ENCODE results near the gene C15orf39. TPM values are rescaled to one million over a fixed set of nuclear protein-coding genes. Genes with fewer than 3 reads are reported as not detected.
"Not testable (repeated sequence)": the region's sequence is repeated elsewhere in the genome, so short reads cannot be mapped to it uniquely, and the experiment has no call there.

C15orf39 gene
- total and polyA plus RNA-seq, 2 donors from 2014 or later: 5.7 to 32.7 TPM

DNA sequence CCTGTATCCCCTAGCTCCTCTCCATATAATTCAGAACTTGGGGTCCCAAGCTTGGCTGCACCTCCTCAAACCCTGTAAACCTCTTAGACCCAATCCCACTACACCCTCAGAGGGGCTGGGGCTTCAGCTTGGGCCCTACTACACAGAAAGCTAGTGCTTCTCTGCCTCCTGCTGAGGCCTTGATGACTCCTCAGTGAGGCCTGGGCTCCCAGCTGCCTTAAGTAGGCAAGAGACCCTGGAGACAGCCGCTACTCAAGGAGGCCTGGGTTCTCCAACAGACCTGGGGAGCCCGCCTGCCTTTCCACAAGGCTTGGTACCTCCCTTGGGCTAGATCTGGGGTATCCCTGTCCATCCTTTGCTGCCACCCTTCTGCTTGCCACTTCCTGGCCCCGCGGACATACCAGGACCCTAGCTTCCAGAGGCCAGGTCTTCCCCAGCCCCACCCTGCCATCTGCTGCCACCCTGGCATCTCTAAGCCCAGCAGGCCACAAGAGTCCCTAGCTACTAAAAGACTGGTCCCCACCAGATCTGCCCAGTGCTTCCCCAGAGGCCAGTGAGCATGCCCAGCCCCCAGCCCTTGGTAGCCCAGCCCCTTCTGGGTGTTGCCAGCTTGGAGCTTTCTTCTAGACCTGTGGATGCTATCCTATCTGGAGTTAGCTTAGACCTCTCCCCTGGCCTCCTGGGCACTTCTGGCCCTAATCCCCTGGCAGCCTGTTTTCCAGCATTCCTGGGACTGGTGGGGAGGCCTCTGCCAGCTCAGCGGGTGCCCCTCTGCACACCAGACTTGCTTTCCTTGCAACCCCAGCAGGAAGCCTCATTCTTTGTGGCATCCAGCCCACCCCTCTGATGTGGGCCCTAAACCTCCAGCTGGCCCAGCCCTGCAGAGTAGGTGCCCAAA lies 13.7 kb downstream of the C15orf39 start:
- Histone ChIP-seq H3K9me3 (ENCODE audit: control insufficient read depth in 2 of 3, insufficient read depth in 1 of 3, low read length in 3 of 3) (no peaks in the 10 kb centered on the region), H3K4me3 (ENCODE audit: low read length in 3 of 3) (no peak overlapping the region), H3K27ac (ENCODE audit: low read depth in 2 of 2, low read length in 2 of 2) (no peak overlapping the region), H3K4me1 (ENCODE audit: control insufficient read depth in 2 of 3, insufficient read depth in 2 of 3, low read depth in 1 of 3, low read length in 3 of 3) (no peaks in the 10 kb centered on the region), H3K27me3 (ENCODE audit: control insufficient read depth, insufficient read depth, low read length) (no peaks in the 10 kb centered on the region), H3K36me3 (ENCODE audit: control insufficient read depth in 2 of 3, insufficient read depth in 3 of 3, low read length in 3 of 3) (peaks cover 0 to 14% (median 12%) of the 10 kb centered on the region in 3 donors), H3K9ac (ENCODE audit: low read length in 3 of 3) (no peak overlapping the region)
- intact Hi-C loops (cut with DNase I): no loop called here
- FAIRE-seq: no peak
- TF ChIP-seq, protein P1, sequence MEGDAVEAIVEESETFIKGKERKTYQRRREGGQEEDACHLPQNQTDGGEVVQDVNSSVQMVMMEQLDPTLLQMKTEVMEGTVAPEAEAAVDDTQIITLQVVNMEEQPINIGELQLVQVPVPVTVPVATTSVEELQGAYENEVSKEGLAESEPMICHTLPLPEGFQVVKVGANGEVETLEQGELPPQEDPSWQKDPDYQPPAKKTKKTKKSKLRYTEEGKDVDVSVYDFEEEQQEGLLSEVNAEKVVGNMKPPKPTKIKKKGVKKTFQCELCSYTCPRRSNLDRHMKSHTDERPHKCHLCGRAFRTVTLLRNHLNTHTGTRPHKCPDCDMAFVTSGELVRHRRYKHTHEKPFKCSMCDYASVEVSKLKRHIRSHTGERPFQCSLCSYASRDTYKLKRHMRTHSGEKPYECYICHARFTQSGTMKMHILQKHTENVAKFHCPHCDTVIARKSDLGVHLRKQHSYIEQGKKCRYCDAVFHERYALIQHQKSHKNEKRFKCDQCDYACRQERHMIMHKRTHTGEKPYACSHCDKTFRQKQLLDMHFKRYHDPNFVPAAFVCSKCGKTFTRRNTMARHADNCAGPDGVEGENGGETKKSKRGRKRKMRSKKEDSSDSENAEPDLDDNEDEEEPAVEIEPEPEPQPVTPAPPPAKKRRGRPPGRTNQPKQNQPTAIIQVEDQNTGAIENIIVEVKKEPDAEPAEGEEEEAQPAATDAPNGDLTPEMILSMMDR (IDR thresholded peaks at IDR 0.05; ENCODE audit: borderline replicate concordance, extremely low read depth, insufficient read depth): no peak
- no peak for DNase-seq

DNA sequence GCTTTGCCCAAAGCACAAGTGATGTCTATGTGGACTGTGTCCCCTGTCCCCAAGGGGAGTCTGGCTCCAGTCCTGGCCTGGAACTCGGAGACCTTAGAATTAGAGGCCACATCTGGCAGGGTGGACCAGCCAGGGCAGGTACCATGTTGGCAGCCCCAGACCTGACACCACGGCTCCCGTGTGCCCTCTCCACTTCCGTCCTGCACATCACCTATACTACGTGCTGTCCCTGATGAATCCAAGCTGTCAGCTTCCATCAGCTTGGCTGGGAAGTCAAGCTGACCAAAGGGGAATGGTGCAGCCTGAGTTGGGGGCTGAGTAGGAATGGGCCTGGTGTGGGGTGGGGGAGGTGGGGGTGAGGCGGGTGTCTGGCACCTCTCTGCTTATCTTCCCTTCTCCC lies 15.3 kb downstream of the C15orf39 start:
- H3K9me3 ChIP-seq (ENCODE audit: control insufficient read depth in 2 of 3, insufficient read depth in 1 of 3, low read length in 3 of 3): no peaks in the 10 kb centered on the region
- H3K4me1 ChIP-seq (ENCODE audit: control insufficient read depth in 2 of 3, insufficient read depth in 2 of 3, low read depth in 1 of 3, low read length in 3 of 3): no peaks in the 10 kb centered on the region
- no peaks in the 10 kb centered on the region for H3K27me3 ChIP-seq (ENCODE audit: control insufficient read depth, insufficient read depth, low read length)
- H3K9ac ChIP-seq (ENCODE audit: low read length in 3 of 3): no peak overlapping the region
- intact Hi-C loops (cut with DNase I): no loop called here
- DNase-seq (no peak), FAIRE-seq (no peak)
- no peak overlapping the region for H3K27ac ChIP-seq (ENCODE audit: low read depth in 2 of 2, low read length in 2 of 2)
- TF ChIP-seq, protein P1 (IDR thresholded peaks at IDR 0.05; ENCODE audit: borderline replicate concordance, extremely low read depth, insufficient read depth): no peak
- H3K36me3 ChIP-seq (ENCODE audit: control insufficient read depth in 2 of 3, insufficient read depth in 3 of 3, low read length in 3 of 3): peaks cover 0 to 4% (median under 1%) of the 10 kb centered on the region in 3 donors
- H3K4me3 ChIP-seq (ENCODE audit: low read length in 3 of 3): no peak overlapping the region

DNA sequence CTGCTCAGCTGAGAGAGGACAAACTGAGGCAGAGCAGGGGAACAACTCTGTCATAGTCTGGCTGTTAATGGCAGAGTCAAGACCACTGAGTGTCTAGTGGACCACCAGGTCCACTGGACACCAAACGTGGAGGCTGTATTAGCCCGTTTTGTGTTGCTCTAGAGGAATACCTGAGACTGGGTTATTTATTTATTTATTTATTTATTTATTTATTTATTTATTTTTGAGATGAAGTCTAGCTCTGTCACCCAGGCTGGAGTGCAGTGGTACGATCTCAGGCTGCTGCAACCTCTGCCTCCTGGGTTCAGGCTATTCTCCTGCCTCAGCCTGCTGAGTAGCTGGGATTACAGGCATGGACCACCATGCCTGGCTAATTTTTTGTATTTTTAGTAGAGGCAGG lies 15.9 kb downstream of the C15orf39 start:
- H3K4me1 ChIP-seq (ENCODE audit: control insufficient read depth in 2 of 3, insufficient read depth in 2 of 3, low read depth in 1 of 3, low read length in 3 of 3); intact Hi-C loops (cut with DNase I); H3K9me3 ChIP-seq (ENCODE audit: control insufficient read depth in 2 of 3, insufficient read depth in 1 of 3, low read length in 3 of 3); H3K27ac ChIP-seq (ENCODE audit: low read depth in 2 of 2, low read length in 2 of 2); H3K27me3 ChIP-seq (ENCODE audit: control insufficient read depth, insufficient read depth, low read length); DNase-seq; FAIRE-seq; H3K4me3 ChIP-seq (ENCODE audit: low read length in 3 of 3); H3K9ac ChIP-seq (ENCODE audit: low read length in 3 of 3); H3K36me3 ChIP-seq (ENCODE audit: control insufficient read depth in 2 of 3, insufficient read depth in 3 of 3, low read length in 3 of 3): not testable (repeated sequence)

DNA sequence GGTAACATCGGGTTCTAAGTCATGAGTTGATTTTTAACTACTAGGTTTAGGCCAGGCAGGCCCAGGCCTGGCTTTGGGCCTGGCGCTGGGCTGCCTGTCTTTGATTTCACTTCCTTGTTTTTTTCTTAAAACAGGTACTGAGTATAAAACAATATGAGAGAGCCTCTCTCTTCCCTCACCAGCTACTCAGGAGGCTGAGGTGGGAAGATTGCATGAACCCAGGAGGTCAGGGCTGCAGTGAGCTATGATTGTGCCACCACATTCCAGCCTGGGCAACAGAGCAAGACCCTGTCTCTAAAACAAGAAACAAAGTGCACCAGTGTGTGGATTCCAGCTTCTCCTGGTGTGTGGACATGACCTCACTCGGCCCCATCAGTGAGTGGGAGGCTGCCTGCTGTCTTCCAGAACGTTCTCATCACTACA lies 17.8 kb downstream of the C15orf39 start:
- H3K9me3 ChIP-seq (ENCODE audit: control insufficient read depth in 2 of 3, insufficient read depth in 1 of 3, low read length in 3 of 3); H3K9ac ChIP-seq (ENCODE audit: low read length in 3 of 3); H3K4me1 ChIP-seq (ENCODE audit: control insufficient read depth in 2 of 3, insufficient read depth in 2 of 3, low read depth in 1 of 3, low read length in 3 of 3); DNase-seq; H3K27ac ChIP-seq (ENCODE audit: low read depth in 2 of 2, low read length in 2 of 2); H3K36me3 ChIP-seq (ENCODE audit: control insufficient read depth in 2 of 3, insufficient read depth in 3 of 3, low read length in 3 of 3); H3K4me3 ChIP-seq (ENCODE audit: low read length in 3 of 3); intact Hi-C loops (cut with DNase I); FAIRE-seq; H3K27me3 ChIP-seq (ENCODE audit: control insufficient read depth, insufficient read depth, low read length): not testable (repeated sequence)

Measured in kidney (tissue), 14 donors.